GM19455 (cell line): Measurements from ENCODE around the gene SCRN2.

Source experiments
- ATAC-seq: cut with Tn5 transposase; IDR thresholded peaks from one replicate; pipeline ENCODE4 v1.9.1; 2021; ENCODE audit not compliant: unreplicated experiment

SCRN2 gene

DNA sequence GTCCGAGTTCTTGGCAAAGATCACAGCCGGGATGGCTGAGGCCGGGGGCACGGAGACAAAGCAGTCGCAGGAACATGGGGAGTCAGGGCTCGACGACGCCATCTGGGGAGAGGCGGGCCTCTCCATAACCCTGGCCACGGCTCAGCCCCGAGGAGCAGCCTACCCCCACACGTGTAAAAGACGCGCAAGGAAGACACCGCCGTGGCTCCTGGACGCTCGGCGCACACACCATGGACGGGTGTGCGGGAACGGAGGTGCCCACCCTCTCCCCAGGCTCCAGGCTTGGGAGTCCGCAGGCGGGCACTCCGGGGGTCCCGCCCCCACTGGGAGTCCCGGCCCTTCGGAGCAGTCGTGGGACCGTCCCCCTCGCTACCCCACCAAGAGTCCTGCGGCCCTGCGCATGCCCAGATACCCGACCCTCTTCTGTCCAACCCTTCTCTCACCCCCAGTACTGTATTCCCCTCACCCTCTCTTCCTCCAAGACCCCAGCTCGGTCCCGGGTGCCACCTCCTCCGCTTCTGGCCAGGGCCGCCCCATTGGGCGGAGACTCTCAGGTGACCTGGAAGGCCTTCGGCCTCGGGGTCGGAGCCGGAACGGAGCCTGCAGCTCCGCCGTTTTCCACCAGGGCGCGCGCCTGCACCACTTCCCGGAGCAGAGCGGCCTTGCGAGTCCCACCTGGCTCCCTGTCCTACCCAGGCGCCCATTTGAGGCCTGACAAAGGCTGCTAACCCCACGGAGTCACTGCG is at the start of gene SCRN2:
Gene SCRN2, minus strand, starts transcription at position 532 of the 746 bp plus-strand sequence. Its CDS starts 430 bp downstream, at position 102.
- ATAC-seq, result peak; percentile 81

DNA sequence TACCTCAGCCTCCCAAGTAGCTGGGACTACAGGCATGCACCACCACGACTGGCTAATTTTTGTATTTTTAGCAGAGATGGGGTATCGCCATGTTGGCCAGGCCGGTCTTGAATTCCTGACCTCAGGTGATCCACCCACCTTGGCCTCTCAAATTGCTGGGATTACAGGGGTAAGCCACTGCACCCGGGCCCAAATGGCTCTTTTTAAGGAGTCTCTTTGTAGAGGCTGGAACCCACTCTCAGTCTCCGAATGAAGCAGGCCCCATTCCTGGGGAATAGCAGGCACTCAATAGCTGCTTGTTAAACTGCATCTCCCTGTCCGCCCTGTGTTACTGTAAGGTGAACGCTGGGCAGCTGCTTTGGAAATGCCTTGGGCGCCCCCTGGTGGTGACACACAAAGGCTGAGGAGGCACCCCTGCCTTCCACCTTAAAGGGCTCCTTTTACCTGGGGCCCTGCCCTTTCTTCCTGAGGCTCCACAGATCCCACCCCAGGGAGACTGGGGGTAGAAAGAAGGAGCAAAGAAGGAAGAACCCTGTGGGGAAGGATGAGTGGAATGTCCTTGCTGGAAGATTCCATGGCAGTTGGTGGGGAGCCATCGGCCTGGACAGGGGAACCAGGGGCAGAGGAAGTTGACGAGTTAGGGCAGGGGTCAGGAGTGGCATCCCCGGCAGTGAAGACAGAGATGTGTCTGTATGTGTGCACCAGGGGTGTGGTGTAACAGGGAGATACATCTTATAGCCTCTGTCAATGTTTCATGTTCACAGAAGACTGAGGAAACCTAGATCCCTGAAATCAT is 48.9 kb upstream of the SCRN2 start:
- no peak for ATAC-seq

DNA sequence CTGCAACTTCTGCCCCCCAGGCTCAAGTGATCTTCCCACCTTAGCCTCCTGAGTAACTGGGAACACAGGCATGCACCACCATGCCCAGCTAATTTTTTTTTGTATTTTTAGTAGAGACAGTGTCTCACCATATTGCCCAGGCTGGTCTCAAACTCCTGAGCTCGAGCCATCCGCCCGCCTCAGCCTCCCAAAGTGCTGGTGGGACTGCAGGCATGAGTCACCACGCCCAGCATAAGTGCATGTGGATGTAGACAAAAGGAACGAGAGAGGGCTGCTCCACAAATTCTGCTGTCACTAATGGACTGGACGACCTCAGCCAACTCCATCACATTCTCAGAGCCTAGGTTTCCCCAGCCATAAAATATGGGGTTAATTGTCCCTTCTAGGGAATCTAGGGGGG is 47.2 kb upstream of the SCRN2 start:
- ATAC-seq, result no peak

DNA sequence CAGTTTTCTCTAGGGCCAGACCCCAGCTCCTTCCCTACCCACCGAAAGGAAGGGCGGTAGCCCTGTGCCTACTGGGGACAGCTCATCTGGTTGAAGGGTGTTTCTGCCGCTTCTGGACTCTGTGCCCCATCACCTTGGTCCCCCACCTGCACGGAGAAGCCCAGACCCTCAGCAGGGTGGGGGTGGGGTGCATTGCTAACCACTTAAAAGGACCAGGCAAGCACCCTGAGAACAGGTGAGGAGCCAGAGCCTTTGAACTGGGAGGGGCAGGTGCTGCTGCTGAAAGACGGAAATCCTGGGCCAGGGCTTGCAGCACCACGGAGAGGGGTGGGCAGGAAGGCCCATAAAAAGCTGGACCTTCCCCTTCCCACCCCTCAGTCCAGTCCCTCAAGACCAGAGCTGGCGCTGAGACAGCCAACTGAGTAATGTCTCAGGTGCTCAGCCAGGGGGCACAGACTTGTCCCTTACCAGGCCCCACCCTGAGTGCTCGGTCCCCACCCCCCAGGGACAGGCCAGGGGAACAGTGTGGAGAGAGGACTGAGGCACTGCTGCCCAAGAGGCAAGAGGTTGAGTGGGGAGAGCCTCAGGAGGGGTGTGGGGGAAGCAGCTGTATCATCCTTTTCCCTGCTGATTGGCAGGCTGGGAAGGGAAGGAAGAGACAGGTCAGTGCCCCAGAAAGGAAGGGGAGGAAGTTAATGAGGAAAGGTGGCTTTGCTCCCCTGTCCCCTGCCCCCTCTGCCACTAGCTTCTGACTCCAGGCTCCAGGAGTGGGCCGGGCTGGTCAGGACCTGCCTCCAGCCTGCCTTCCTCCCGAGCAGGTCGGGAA is 44.0 kb upstream of the SCRN2 start:
- ATAC-seq, result no peak

DNA sequence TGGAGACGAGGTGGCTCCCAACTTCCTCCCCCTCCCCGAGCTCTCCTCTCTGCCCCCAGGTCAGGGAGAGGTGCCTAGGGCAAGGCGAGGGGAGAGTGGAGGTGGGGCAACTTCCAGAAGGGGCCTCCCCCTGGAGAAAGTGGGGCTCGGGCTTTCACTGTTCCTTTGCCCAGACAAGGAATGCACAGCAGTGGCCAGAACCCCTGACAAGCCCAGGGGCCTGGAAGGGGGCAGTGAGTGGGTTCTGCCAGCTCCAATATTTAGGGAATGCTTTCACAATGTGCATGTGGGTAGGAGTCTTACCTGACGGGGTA is 43.3 kb upstream of the SCRN2 start:
- no peak for ATAC-seq

DNA sequence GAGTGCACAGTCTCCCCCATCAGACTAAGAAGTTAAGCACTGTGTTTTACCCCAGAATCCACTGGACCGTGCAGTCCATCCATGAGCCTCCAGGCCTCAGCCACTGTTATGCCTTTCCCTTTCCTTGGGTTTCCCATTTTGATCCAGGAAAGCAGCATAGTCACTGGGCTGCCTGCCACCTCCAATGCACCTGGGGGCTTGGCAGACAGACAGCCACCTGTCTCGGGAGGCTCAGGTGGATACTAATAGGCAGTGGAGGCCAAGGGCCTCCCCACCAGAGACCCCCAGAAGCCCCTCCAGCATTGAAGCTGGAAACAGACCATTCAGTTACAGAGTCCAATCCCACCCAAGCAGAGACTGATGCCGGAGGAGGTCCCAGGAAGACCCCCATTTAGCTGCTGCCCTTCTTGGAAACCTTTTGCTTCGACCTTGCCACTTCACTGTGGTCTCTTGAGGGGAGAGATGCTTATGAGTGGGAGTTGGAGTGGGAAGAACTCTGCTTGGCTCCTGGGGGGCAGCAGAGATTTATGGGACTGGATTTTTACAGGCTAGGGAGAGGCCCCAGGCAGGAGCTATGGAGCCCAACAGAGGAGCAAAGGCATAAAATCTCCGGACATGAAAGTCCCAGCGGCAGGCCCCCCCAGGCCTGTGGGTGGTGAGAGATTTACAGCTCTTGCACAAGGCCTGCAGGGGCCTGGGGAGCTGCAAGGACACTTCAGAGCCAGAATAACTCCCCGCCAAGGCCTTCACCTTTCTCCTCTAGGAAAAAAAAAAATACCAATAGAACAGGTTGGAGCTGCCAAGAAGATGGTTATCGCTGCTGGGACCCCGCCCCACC is 42.7 kb upstream of the SCRN2 start:
- ATAC-seq, result no peak

DNA sequence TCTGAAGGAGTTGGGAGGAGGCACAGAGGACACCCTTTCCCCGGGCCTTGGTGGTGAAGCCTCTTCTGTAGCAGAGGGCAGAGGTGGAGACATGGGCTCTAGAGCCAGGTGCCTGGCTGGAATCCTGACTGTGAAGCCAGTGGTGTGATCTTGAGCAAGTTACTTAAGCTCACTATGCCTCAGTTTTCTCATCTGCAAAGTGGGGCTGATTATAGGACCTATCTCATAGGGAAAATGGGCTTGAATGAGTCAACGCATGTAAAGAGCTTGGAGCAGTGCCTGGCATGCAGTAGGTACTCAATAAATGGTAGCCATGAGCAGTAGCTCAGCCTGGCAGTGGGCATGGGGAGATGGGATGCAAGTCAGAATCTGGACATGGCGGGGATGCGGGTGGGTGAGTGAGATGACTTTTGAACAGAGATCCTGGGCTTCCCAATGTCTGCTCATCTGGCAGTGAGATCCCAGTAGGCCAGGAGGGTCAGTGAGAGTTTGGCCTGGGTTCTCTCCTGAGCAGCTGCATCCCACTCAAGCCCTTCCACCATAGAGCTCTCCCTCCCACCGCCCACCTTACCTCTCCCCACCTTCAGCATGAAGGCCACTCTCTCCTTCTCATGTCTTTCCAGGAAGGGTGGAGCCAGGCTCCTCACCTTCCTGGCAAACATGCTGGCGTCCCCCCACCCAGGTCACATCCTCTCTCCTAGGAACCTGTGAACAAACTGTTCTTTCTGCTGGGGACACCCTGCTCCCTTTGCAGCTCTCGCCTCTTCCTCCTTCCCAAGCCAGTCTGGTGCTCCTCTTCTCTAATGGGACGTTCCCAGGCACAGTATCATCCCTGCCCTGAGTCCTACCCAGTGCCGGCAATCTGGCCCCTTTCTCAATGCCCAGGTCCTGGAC is 41.9 kb upstream of the SCRN2 start:
- no peak for ATAC-seq

DNA sequence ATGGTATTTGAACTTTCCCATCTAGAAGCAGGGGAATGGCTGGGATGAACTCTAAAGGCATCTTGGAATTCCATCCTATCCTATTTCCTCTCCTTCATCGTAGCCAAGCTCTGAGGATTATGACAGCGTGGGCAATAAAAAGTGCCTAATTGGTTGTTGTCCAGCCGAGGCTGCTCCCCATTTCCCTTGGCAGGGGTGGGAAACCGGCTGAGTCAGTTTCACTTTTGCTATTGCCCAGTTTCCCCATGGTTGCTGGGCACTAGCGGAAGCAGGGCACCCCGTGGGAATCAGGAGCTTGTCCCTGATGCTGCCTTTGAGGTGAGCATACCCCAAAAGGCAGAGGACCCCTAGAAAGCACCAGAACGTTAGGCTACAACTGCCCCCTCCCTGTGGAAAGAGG is 41.2 kb upstream of the SCRN2 start:
- ATAC-seq, result no peak

DNA sequence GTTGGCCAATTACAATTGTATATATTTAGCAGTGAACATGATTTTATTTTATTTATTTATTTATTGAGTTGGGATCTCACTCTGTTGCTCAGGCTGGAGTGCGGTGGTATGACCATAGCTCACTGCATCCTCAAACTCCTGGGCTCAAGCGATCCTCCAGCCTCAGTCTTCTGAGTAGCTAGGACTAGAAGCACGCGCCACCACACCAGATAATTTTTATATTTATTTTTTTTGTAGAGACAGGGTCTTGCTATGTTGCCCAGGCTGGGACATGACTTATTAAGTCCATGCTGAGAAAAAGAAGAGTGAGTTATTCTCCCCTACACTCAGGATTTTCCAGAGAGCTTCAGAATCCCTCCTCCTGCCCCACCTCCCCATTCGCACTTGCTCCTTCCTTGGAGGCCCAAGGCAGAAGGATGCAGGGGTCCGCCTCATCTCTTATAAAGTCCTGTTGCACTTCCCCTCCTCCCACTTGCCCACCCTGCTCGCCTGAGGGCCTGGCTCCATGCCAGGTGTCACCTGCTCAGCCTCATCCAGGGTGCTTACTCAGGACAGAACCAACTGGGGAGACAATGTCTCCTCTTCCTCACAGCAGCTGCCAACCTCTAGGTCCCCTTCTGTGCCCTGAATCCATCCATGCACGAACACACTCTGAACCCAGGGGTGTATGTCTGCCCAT is 38.8 kb upstream of the SCRN2 start:
- ATAC-seq, result no peak

DNA sequence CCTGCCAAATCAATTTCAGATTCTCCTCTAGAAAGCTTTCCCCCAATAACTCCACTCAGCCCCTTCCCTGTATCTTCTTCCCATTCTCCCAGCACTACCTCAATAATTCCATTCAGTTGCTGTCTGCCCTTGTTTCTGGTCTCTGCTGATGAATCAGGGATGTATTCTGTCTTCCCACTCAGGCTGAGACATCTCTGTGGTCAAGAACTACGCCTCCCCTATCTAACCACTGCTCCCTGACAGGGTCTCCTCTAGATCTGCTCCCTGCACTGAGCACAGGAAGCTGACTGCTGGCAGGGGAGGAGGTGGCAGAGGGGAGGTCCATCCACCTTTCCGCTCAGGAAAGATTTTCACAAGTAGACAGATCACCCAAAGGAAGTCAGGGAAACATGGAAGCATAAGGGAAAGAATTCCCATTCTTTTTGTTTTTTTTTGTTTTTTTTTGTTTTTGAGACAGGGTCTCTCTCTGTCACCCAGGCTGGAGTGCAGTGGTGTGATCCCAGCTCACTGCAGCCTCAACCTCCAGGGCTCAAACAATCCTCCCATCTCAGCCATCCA is 38.0 kb upstream of the SCRN2 start:
- no peak for ATAC-seq

DNA sequence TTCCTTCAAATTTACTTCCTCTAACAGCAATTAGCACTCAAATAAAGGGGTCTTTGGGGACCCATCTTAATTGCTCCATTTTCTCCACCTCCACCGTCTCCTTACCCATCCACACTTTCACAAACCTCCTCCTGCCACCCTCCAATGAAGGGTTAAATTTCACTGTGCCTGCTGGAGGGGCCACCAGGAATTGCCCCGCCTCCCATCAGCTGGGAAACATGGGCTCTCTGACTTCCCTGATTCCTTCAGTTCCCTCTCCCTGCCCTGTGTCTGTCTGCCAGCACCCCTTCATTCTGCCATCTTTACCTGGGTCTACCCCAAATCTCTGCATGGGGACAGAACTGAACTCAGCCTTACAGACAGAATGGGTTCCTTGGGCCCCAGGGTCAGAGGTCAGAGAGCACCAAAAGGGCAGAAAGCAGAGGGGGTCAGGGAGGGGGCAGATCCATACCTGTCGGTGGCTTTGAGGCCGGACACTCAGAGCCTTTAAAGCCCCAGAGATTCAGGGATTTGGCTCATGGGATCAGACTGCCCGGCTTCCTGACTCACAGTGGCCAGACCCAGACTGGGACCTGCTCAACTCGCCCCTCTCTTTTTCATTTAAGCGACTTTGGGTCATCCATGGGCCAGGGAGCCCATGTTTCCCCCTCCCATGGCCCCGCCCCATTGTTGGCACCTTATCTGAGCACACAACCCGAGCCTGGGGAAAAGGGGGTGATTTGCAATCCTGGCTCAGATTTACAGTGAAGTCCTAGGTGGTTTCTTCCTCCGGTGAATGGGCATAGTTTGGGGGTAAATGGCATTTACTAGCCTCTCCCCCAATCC is 37.3 kb upstream of the SCRN2 start:
- no peak for ATAC-seq

DNA sequence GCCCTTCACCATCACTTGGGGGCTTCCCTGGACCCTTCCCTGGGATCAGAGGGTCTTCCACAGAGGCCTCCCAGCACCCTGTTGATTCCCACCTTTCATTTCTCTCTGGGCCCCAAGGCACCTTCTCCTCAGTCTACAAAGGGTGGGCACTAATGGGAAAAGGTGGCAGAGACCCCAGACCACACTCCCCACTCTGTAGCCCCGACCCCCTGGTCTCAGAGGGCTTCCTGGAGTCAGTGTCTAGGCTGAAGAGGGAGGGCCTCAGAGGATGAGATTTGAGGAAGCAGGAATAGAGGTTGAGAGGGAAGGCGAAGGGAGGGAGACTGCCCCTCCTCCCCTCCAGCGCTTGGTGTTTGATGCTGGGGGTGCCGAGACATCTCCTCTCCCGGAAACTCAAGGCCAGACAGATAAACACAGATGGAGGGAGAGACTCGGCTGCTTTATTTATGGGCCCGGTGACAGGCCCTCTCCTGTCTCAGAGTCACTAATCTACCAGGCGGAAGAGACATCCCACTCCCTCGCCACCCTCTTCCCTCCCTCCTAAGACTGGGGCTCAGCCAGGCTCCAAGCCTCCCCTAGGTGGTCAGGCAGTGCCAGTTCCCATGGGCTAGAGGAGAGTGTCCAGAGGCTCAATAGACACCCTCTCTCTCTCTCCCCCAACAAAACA is 36.4 kb upstream of the SCRN2 start:
- no peak for ATAC-seq

DNA sequence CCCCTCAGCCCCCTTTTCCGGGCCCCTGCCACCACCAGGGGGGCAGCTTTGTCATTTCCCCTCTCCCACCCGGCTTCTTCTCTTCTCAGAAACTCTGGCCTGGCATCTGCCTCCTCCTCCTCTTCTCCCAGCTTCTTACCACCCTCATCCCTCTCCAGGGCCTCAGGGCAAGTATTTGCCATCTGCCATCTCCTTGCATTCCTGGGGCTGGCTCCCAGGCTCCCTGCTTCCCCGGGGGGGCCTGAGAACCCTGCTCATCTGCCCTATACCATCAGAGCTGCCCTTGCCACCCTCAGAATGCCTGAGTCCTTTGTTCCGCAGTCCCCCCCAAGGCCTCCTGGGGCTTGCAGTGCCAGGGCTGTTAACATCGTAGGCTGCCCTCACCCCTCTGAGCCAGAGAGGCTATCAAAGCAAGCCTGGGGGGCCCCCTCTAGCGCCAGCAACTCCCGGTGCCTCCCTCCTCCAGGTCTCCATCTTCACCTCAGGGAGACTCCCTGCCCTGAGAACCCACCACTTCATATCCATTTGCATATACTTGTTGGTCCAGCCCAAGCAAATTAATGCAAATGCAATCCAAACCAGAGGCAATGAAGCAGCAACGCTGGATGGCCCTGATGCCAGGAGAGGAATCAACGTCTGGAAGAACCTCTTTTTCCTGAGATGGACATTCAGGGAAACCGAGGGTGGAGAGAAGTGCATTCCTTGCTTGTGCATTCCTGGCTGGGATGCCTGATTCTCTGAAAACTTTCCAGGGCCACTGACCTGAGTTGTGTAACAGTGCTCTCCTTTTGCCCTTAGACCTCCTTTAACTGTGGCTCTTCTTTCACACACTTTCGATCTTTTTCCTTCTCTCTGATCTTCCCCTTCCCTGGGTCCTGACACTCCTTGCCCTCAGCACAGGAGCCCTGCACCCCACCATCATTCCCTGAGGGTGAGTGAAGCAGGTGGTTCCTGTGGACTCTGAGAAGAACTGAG is 34.2 kb upstream of the SCRN2 start:
- no peak for ATAC-seq

DNA sequence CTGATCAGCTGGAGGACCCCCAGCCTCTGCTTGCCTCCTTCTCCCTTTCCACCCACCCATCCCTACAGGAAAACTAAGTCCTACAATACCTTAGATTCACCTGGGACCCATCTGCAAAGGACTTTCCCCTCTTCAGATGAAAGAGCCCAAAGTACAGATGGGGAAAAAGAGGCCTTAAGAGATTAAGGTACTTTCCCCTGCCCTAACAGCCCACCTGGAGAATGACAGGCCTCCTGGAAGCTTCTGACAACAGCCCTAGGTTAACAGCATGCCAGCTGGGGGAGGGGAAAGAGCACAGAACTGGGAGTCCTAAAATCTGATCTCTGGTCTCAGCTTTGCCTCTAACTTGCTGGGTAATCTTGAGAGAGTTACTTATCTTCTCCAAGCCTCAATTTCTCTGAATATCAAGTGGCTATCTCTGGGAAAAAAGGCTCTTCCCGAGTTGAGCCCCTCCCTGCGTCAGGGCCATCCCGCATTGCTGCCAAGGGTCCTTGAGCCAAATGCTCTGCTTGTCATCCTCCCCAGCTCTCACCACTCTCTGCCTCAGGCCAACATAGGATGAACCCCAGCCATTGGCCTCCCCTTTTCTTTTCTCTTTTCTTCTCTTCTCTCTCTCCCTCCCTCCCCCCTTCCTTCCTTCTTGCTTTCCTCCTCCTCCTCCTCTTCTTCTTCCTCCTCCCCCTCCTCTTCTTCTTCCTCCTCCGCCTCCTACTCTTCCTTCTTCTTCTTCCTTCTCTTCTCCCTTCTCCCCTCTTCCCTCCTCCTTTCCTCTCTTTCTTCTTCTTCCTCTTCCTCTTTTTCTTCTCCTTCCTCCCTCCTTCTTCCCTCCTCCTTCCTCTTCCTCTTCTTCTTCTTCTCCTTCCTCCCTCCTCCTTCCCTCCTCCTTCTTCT is 32.4 kb upstream of the SCRN2 start:
- no peak for ATAC-seq

DNA sequence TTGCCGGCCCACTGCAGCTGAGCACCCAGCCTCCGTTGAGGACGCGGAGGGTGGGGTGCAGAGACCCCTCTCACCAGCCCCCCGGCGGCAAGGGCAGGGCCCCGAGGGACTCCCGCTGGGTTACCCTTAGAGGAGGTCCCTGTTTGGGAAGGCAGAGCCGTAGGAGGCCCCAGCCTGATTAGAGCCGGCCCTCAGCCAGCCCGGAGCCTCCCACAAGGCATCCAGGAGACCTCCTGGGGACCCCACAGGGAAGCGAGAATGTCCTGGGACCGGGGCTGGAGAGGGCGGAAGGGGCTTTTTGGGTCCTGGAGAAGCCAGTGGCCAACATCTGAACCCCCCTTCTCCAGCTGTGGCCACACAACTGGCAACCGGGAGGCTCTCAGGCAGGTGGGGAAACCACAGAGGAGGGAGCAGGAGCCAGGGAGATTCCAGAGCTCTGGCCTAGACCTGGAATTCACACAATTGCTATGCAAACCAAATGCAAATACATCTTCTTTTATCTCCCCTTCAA is 31.6 kb upstream of the SCRN2 start:
- no peak for ATAC-seq
